GM21367 (cell line): Measurements from ENCODE around the gene SLC22A23.

Source experiments
- ATAC-seq: cut with Tn5 transposase; IDR thresholded peaks from one replicate; pipeline ENCODE4 v1.9.1; 2021; ENCODE audit not compliant: unreplicated experiment

Gene SLC22A23

DNA sequence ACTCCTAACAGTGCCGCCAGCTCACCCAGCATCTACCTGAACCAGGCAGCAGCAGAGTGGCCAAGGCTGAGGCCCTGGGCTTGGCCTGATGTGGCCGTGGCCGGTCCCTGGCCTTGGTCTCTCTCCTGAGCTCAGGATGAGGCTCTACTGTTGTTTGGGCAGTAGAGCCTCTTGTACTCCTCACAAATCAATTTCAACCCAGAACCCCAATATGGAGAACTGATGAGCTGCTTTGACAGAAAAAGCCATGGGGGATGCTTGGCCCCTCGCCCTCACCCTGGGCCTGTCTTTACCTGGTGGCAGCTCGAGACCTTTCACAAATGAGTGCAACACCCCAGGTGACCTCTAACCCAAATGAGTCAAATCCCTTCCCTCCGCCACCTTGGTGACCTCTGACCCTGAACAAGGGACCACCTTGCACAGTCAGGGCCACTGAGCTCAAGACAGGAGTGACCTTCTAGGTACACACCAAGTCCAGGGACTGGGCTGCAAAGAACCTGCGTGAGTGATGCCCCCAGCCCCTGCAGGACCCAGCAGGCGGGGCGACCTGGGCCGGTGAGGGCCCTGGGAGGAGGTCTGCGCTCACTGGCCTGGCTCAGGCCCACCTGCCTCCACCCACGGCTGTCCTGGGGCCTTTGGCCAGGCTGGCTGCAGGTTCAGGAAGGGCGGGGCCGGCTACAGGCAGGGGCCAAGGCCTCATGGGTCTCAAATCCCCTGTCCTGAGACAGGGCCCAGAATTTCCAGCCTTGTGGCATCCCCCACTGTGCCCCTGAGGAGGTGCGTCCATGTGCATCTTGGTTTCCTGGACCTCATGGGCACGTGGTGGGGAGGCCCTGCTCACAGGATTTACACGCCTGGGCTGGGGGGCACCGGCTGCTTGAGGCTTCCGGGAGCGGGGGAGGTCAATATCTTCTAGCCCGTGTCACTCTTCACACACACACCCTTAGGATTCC lies 167.9 kb downstream of the SLC22A23 start:
- ATAC-seq, result no peak

DNA sequence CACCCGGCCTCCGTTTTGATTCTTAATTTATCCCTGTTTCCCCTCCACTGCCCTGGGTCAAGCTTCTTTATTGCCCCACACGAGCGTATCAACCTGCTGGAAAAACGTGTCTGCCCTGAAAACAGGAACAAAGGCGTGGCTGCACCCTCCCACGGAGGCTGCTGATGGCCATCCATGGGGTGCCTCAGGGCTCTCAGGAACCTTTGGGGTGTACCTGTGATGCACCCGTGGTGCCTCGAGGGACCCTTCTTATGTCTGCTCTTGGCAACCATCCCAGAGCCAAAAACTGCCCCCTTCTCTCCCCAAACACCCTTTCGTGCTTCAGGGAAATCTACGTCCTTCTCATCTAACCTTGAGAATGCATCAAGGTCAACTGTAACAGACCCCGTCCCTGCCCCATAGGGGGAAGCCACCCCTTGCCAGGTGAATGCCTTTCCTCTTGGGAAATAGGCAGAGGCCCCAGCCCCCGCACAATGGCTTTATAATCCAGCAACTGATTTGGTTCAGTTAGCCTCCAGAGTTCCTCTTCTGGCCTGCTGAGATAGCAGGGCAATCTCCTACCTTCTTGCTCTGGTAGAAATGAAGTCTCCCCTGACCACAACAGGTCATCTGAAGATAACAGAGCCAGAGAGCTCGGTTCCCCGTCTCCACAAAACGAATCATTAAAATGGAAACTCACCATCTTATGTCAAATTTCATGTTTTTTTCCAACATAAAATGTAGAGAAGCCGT lies 168.7 kb downstream of the SLC22A23 start:
- no peak for ATAC-seq

DNA sequence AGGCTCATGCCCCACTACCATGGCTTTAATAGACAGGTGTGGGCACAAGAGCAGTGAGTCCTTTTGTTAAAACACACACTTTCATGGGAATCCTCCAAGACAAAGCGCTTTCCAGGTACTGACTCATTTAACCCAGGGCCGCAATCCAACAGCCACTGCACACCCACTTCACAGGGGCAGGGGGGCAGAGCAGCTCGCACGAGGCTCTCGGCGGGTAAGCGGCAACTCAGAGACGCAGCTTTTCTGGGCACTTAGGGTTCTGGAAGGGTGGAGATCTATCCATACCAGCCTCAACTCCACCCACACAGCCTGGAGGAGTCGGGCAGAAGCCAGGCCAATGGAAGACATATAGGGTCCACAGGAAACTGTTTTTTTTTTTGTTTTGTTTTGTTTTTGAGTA lies 169.5 kb downstream of the SLC22A23 start:
- no peak for ATAC-seq

DNA sequence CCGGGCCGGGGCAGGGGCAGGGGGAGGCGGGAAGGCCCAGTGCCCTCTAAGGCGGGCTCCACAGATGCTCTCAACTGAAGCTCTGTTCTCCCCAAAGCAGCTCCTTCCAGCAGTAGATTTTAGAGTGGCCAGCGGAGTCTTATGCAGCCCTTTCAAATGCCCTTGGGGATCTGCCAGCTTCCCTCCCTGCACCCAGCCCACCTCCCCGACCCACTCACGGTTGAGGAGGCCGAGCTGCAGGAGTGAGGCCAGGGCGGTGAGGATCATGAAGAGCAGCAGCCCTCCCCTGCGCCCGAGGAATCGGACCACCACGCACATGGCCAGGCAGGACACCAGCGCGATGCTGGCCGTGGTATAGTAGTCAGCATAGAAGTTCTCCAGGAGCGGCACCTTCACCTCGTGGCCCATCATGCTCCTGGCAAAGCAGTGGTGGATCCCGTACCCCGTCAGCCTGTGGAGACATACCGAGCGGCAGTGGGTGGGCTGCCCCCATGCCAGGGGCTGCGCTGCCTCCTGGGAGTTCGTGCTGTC lies 170.1 kb downstream of the SLC22A23 start:
- no peak for ATAC-seq

DNA sequence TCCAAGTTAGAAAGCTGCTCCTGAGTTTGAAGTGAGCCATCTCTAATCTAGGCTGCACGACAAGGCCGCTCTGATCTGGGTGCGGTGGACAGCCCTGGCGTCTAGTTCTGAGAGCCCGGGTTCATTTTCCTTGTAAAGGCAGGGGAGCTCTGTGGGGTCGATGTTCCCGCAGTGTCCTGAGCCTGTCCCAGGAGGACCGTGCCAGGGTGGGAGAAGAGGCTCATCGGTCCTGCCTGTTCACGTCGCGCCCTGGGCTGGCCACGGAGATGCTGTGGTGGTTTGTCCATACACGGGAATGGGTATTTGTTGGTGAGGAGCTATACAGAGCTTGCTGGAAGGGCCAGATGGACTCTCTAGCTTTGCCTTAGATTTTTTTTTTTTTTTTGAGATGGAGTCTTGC lies 171.1 kb downstream of the SLC22A23 start:
- ATAC-seq, result no peak

DNA sequence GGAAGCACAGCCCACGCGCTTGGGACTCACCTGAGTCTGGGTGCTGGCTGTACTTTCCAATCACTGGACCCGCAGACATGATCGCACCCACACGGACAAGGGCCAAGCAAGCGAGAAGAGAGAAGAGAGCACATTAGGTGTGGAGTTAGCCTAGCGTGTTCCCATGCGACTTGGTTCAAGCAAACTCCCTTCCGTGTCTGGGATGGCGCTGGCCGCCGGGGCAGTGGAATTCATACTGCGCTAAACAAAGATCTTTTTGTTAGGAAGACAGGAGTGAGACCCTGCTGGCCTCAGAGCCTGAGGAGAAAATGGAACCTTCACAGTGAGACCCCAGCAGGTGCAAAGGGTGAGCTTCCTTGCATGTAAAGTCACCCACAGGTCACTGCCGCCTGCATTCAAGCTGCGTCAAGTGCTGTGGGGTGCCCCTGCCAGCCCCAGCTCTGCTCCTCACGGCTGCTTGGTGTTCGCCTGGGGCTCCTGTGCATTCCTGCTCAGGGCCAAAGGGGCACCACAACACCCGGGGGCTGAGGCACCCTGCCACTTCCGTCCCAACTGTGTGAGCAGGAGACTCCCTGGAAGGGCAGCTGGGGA lies 171.7 kb downstream of the SLC22A23 start:
- ATAC-seq, result no peak

DNA sequence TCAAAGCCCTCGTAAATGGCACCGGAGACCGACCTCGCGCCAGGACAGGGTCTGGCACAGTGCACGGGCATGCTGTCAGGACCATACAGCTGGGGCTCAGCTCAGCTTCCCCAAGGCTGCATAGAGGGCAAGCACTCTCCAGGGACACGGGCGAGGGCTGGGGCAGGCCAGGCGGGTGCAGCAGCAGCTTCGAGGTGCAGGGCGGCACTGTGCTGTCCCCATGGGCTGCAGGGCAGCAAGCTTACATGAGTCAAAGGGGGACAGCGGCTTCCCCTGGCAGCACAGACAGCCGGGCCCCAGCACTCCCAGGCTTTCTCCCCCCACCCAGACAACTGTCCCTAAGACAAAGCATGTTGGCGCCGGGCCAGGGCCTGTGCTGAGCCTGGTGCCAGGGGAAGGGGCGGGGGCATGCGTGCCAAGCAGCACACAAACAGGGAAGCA lies 172.4 kb downstream of the SLC22A23 start:
- ATAC-seq, result no peak

DNA sequence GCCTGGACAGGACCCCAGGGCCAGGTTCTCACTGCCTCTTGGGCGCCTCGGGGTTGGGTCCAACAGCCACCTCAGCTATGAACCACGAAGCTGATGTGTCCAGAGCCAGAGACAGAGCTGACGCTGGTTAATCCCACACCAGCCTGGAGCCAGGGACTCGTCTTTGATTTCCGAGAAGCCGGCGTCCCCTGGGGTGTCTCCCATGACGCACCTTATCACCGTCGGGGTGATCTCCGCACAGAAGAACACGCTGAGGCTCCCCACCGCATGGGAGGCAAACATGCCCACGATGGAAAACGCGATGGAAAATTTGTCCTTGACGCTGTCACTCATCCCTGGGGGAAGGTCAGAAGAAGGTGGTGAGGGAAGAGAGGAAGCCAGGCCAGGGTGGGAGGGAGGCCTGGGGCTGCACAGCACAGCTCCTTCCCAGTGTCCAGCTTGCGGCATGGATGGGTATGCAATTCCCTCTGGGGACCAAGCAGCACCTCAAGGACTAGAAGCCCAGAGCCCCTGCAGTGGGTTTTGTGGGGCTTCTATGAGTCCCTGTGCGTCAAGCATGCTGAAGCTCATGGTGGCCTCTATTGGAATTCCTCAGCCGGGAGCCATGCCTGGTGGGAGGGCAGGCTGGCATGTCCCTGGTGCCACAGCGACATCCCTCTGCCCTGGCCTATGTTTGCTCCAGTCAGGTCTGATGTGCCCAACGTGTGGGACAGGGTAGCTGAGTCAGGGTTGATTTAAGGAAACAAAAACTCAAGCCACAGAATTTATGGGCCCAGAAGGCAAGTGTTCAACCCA lies 173.0 kb downstream of the SLC22A23 start:
- ATAC-seq, result no peak

DNA sequence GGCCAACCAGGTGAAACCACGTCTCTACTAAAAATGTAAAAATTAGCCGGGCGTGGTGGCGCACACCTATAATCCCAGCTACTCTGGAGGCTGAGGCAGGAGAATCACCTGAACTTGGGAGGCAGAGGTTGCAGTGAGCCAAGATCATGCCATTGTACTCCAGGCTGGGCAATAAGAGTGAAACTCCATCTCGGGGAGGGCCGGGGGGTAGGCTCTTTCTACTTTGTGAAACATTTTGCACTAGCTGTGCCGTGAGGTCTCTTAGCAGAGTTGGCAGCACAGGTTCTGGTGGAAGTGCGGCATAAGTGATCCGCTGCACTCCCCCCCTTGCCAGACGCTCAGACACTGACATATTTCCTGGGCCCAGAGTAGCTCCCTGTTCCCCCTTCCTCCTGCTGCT lies 173.6 kb downstream of the SLC22A23 start:
- no peak for ATAC-seq

DNA sequence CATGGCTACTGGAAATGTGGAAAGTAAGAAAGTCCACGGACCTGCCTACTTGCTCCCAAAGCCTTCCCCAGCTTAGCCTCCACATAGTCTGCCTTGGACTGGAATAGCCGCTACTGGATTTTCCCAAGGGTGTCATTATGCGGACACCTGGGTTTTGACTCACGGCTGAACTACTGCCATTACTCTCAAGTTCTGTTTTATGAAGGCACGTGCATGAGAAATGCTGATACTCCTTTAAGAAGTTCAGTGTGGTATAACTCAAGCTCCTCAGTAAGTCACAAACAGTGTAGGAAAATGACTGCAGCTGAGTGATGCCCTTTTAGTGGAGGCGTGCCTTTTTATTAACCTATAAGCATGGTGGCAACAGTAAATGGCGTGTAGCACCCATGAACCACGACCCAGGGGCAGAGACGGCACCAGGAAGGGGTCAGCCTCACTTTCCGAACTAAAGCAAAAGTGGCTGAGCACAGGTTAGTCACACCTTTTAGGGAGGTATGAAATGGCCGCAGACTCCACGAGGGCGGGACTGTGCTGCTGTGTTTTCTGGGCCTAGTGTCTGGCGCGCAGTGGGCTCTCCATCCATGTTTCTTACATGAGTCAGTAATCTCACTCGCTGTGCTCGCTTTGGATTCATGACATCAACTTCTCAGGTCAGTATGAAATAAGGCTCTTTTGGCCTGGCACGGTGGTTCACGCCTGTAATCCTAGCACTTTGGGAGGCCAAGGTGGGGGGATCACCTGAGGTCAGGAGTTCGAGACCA lies 174.2 kb downstream of the SLC22A23 start:
- ATAC-seq, result no peak

DNA sequence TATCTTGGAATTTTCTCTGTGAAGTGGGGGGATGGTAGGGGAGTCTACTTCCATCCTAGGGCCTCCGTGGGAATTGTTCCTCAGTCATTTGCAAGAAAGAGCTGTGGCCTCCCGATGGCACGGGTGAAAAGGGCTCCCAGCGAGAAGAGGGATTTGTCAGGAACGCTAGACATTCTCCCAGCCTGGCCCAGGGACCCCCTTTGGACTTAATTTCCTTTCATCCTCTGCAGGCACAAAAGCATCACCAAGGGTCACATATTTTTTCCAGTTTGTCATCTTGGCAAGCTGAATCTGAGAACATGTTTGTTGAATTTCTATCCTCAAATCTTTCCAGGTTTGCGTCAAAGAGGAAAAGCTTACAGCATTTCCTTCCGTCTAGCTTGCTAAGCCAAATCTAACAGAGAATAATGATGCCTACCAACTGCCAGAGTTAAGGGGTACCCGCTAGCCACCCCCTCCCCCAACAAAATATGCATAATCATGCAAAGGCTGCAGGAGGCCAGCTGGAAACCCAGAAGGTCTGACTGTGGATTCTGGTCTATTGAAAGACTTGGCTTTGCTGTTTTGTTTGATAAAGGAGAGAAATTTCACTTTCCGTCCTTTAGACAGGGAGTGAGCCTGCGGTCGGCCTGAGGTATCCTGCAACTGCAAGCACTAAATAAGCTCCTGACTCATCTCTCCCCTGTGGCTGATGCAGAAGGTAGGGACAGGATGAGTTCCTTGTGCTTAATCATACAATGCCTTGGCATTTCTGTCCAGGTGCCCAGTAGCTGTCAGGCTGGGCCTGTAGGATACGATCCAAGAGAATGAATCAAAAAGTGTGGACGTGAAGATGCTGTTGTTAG lies 175.0 kb downstream of the SLC22A23 start:
- no peak for ATAC-seq

DNA sequence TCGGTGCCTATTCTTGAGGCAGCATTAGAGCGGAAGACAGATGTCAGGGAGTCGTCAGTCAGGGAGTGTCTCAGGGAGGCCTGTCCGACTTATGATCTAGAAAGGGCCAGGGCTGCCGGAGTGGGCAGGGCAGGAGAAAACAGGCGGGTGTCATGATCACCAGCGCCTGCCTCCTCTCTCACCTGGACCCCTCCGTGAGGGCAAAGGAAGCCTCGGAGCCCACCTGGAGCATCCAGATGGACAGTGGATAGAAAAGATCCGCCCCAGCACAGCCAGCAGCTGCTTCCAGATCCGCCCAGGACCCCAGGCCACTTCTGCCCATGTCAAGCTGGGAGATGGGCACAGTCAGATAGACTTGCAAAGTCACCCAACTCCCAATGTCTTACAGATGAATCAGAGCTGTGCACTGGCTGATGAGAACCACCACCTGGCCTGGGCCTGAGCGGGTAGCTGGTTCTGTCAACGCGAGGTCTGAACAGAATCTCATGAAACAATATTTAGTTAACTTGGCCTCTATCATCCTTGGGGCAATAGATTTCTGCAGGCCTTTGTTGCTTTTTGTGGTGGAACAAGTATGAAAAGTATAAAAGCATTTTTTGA lies 175.9 kb downstream of the SLC22A23 start:
- ATAC-seq, result no peak

DNA sequence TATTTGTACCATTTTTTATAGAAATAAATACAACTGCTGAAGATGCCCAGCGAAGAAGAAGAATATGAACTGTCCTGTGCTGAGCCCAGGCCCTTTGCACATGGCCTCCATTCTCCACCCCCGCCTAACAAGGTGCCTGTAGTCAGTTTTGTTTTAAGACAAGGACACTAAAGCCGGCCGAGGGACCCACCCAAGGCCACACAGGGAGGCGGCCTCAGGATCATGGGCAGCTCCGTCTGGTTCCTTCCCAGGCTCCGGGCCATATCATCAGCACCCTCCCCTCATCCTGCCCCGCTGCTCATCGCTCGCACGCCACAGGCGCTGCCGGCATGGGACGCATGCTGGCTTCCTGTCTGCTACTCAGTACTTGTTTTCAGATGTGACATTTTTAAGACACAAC lies 176.8 kb downstream of the SLC22A23 start:
- no peak for ATAC-seq

DNA sequence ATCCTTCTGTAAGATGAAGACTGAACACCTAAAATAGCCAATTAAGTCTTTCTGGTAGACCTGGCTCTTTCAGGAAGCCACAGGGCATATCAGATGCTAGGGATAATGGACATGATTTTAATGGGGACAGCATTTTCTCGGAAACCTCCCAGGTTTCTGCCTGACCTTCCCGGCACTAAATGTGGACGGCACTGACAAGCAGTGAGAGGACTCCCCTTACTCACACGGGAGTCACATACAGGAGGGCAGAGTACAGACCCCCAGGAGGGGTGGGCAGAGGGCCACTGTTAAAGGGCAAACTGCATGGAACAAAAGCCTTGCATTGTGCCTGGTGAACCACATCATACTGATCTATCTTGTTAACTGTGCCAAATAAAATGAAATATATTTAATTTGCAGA lies 178.2 kb downstream of the SLC22A23 start:
- ATAC-seq, result no peak

DNA sequence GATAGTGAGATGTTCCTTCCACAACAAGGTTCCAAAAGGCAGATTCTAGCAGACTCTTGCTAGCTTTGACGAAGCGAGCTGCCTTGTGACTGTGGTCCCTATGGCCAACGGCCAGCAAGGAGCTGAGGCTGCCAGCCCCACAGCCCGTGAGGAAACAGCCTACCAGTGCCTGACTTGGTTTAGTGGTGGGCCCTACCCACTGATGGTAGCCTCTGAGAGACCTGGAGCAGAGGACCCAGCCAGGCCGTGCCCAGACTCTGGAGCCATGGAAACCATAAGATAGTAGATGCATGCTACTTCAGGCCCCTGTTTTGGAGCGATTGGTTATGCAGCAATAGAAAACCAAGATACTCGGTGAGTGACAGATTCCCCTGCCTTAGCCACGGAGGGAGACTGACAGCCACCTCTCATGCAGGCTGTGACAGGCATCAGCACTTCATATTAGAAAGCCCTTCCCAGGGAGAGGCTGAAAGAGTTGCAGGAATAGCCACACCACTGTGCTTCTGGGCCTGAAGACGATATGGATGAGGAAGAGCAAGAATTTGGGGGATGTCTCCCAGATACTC lies 178.9 kb downstream of the SLC22A23 start:
- no peak for ATAC-seq

DNA sequence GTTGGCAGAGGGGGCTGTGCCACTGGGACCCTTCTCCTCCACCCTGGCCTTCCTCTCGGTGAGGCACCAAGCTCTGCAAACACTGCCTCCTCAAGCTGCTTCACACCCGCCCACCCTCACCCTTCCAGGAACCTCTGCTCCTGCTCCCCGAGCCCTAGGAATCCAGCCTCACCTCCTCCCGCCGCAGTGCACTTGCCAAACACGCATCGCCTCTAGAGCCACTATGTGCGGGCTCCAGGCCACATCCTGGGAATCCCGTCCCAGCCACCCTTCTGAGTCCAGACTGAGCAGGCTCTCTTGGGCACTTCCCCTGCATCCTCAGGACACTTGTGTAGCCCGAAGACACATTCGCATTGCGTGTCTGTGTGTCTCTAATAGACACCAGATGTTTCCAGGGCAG lies 179.6 kb downstream of the SLC22A23 start:
- no peak for ATAC-seq

DNA sequence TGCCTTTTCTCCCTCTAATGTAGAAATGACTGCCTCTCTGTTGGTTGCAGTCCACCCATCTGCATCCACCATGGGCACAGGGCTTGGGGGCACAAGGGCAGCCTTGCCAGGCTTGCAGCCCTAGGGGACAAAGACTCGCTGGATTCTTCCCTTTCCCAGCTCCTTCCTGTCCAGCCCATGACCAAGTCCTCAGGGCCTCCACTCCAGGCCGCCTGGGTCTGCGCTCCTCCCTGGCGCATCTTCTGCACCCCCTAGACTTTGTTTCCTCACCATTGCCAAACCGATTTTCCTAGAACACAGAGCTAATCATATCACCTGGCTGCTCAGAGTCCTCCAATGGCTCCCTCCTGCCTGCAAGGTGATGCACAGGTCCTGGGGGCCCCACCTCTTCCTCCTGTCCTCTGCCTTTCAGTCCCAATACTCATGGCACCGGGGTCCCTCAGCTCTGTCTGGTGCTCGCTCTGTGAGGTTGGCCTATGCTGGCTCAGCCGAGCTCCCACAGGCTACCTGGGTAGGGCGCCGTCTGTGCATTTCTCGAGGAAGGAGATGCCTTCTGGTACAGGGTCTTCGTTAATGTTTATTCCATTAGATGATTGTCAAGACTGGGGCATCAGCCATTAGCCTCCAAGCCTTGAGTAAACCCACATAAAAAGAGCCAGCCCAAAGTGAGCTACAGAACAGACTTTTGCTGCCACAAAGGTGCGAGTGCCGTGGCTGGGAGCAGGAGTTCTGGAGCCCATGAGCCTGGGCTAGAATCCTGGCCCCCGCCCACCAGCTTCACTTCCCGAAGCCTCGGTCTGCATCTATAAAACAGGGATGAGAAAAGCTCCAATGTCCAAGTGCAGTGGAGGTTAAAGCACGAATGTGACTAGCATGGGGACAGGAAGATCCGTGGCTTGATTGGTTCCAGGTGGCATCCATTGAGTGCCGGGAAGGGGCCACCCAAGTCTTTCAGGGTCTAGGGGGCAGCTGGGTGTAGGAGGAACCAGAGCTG lies 180.4 kb downstream of the SLC22A23 start:
- ATAC-seq, result no peak
